GM21576 (cell line): ENCODE results near the gene MIAT.
"Not testable (repeated sequence)": the region's sequence is repeated elsewhere in the genome, so short reads cannot be mapped to it uniquely, and the experiment has no call there.

Experiments
- ATAC-seq: cut with Tn5 transposase; IDR thresholded peaks from one replicate; pipeline ENCODE4 v1.9.1; 2021; ENCODE audit warnings: mild to moderate bottlenecking, moderate library complexity; ENCODE audit not compliant: unreplicated experiment

Gene MIAT

GRCh38 chr22:26656891-26657851 lies at the start of gene MIAT:
MIAT (plus strand) TSS chr22:26657588.
- ATAC-seq: no peak

GRCh38 chr22:26608129-26608528 lies 49.3 kb upstream of the MIAT start:
- ATAC-seq: no peak

GRCh38 chr22:26609287-26609686 lies 48.1 kb upstream of the MIAT start:
- no peak for ATAC-seq

- peak; percentile 80 for ATAC-seq
These were observed 47.1 kb upstream of the MIAT start for GRCh38 chr22:26610072-26610958.

- no peak for ATAC-seq
These were observed 46.4 kb upstream of the MIAT start for GRCh38 chr22:26610996-26611395.

- no peak for ATAC-seq
These were observed 44.7 kb upstream of the MIAT start for GRCh38 chr22:26612652-26613051.

GRCh38 chr22:26613753-26614152 lies 43.6 kb upstream of the MIAT start:
- ATAC-seq: not testable (repeated sequence)

- ATAC-seq: no peak
These were observed 43.1 kb upstream of the MIAT start for GRCh38 chr22:26614322-26614721.

GRCh38 chr22:26615149-26615548 lies 42.2 kb upstream of the MIAT start:
- no peak for ATAC-seq

- ATAC-seq: no peak
These were observed 41.5 kb upstream of the MIAT start for GRCh38 chr22:26615830-26616435.

GRCh38 chr22:26616650-26617049 lies 40.7 kb upstream of the MIAT start:
- no peak for ATAC-seq

GRCh38 chr22:26617271-26618199 lies 39.9 kb upstream of the MIAT start, which contains the start of gene CRYBB1:
CRYBB1 (minus strand) TSS chr22:26618027; CDS start chr22:26616319, 1,708 bp downstream.
- no peak for ATAC-seq

GRCh38 chr22:26618455-26618854 lies 38.9 kb upstream of the MIAT start:
- no peak for ATAC-seq

- ATAC-seq: no peak
These were observed 37.9 kb upstream of the MIAT start for GRCh38 chr22:26619510-26619909.

GRCh38 chr22:26620197-26620596 lies 37.2 kb upstream of the MIAT start:
- no peak for ATAC-seq

- ATAC-seq: no peak
These were observed 35.7 kb upstream of the MIAT start, which contains the start of gene CRYBA4 for GRCh38 chr22:26621663-26622062. CRYBA4 (plus strand) TSS chr22:26621963; CDS start chr22:26622597, 634 bp downstream.

GRCh38 chr22:26623984-26624383 lies 33.4 kb upstream of the MIAT start:
- no peak for ATAC-seq

- ATAC-seq: no peak
These were observed 32.6 kb upstream of the MIAT start for GRCh38 chr22:26624803-26625202.

GRCh38 chr22:26629988-26630761 lies 27.2 kb upstream of the MIAT start:
- no peak for ATAC-seq
